HEK293 (cell line): ENCODE results near the gene TTLL1.

Source experiments
- GLI2 ChIP-seq: fragments of 450-650 bp; formaldehyde crosslinking; IDR thresholded peaks from 2 replicates; pipeline ENCODE4; 2017; ENCODE audit warnings: missing biosample characterization, missing genetic modification characterization, low read depth, borderline replicate concordance
- GLI4 ChIP-seq: fragments of 450-650 bp; formaldehyde crosslinking; IDR thresholded peaks from 2 replicates; pipeline ENCODE4 v1.5.1; 2016; ENCODE audit warnings: missing biosample characterization, missing genetic modification characterization
- MYNN ChIP-seq: fragments of 450-650 bp; formaldehyde crosslinking; IDR thresholded peaks from 2 replicates; pipeline ENCODE4 v1.5.1; 2016; ENCODE audit warnings: missing biosample characterization, missing genetic modification characterization, borderline replicate concordance
- SALL2 ChIP-seq: fragments of 450-650 bp; formaldehyde crosslinking; IDR thresholded peaks from 2 replicates; pipeline ENCODE4 v1.5.0; 2017; ENCODE audit warnings: missing biosample characterization, mild to moderate bottlenecking, missing genetic modification characterization, borderline replicate concordance
- TRIM28 ChIP-seq: IDR thresholded peaks from 2 replicates; pipeline ENCODE4 v1.6.1; 2011; ENCODE audit warnings: low read length, control low read depth, borderline replicate concordance
- ZNF121 ChIP-seq: fragments of 450-650 bp; formaldehyde crosslinking; IDR thresholded peaks from 2 replicates; pipeline ENCODE4 v1.5.1; 2016; ENCODE audit warnings: missing biosample characterization, missing genetic modification characterization
- ZNF274 ChIP-seq, 2 experiments: fragments of 200-500 bp in 1 of 2; fragments of 450-650 bp in 1 of 2; sonication (Bioruptor generic) in 1 of 2; formaldehyde crosslinking in 1 of 2; IDR thresholded peaks; 2 replicates each; pipeline versions ENCODE4 v1.5.1 to v1.6.1; 2014 to 2016; ENCODE audit warnings: borderline replicate concordance in 1 of 2, inconsistent platforms in 1 of 2, low read length in 1 of 2, missing biosample characterization in 1 of 2, missing genetic modification characterization in 1 of 2
- ZNF324 ChIP-seq: fragments of 450-650 bp; formaldehyde crosslinking; IDR thresholded peaks from 2 replicates; pipeline ENCODE4 v1.5.1; 2016; ENCODE audit warnings: missing biosample characterization, missing genetic modification characterization
- ZNF521 ChIP-seq: fragments of 450-650 bp; formaldehyde crosslinking; IDR thresholded peaks from 2 replicates; pipeline ENCODE4 v1.5.1; 2017; ENCODE audit warnings: missing biosample characterization, mild to moderate bottlenecking, missing genetic modification characterization
- ZNF610 ChIP-seq: fragments of 450-650 bp; formaldehyde crosslinking; IDR thresholded peaks from 2 replicates; pipeline ENCODE4 v1.5.1; 2016; ENCODE audit warnings: missing biosample characterization, missing genetic modification characterization, borderline replicate concordance
- ZNF654 ChIP-seq: fragments of 450-650 bp; formaldehyde crosslinking; IDR thresholded peaks from 2 replicates; pipeline ENCODE4 v1.5.1; 2016; ENCODE audit warnings: low read depth, missing biosample characterization, missing genetic modification characterization
- ZNF747 ChIP-seq: fragments of 450-650 bp; formaldehyde crosslinking; IDR thresholded peaks from 2 replicates; pipeline ENCODE4 v1.5.1; 2016; ENCODE audit warnings: missing biosample characterization, missing genetic modification characterization
- ZNF830 ChIP-seq: fragments of 450-650 bp; IDR thresholded peaks from 2 replicates; pipeline ENCODE4 v1.5.0; 2018; ENCODE audit warnings: missing biosample characterization, missing genetic modification characterization, low read depth, mild to moderate bottlenecking, moderate library complexity
- TF ChIP-seq, protein P1 (sequence below): fragments of 450-650 bp; formaldehyde crosslinking; IDR thresholded peaks from 2 replicates; pipeline ENCODE4 v1.5.1; 2016; ENCODE audit warnings: missing biosample characterization, missing genetic modification characterization

DNA sequence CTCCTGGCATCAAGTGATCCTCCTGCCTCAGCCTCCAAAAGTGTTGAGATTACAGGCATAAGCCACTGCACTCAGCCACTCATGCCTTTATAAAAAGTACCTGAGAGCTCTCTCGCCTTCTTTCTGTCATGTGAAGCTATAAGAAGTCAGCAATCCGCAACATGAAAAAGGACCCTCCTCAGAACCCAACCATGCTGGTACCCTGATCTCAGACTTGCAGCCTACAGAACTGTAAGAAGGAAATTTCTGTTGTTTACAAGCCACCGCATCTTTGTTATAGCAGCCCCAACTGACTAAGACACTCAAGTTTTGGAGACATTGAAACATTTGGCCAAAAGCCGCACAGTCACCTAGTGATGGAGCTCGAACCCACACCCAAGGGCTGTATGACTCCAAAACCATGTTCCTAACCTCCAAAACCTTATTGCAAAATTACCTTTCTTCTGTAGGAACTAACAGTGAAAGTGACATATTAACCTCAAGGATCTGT, 83.1 kb downstream of the TTLL1 start:
- TF ChIP-seq GLI4 (tag by site-specific recombination) (no peak), MYNN (tag by site-specific recombination) (no peak), ZNF610 (no peak), ZNF521 (no peak), SALL2 (no peak), TRIM28 (no peak), ZNF274 (IDR thresholded peaks at IDR 0.05; ENCODE audit: low read length) (no peak), ZNF274 (tag by site-specific recombination; IDR thresholded peaks at IDR 0.05; ENCODE audit: borderline replicate concordance) (no peak), GLI2 (tag by site-specific recombination) (no peak), ZNF654 (no peak), ZNF830 (tag by site-specific recombination) (no peak), ZNF324 (tag by site-specific recombination) (no peak), ZNF747 (tag by site-specific recombination) (no peak), ZNF121 (tag by site-specific recombination) (no peak)
- TF ChIP-seq, protein P1, sequence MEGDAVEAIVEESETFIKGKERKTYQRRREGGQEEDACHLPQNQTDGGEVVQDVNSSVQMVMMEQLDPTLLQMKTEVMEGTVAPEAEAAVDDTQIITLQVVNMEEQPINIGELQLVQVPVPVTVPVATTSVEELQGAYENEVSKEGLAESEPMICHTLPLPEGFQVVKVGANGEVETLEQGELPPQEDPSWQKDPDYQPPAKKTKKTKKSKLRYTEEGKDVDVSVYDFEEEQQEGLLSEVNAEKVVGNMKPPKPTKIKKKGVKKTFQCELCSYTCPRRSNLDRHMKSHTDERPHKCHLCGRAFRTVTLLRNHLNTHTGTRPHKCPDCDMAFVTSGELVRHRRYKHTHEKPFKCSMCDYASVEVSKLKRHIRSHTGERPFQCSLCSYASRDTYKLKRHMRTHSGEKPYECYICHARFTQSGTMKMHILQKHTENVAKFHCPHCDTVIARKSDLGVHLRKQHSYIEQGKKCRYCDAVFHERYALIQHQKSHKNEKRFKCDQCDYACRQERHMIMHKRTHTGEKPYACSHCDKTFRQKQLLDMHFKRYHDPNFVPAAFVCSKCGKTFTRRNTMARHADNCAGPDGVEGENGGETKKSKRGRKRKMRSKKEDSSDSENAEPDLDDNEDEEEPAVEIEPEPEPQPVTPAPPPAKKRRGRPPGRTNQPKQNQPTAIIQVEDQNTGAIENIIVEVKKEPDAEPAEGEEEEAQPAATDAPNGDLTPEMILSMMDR (tag by site-specific recombination) = no peak
